CD14-positive monocyte (primary cell): Measurements from ENCODE around the gene ZNF367. TPM values are rescaled to one million over a fixed set of nuclear protein-coding genes. Genes with fewer than 3 reads are reported as not detected.

Experiments used
- DNase-seq, 3 donors: peaks; one replicate each; pipeline ENCODE4 v3.0.0-alpha.2; 2011 to 2022
- H2AFZ ChIP-seq: 2 replicates; pipeline ENCODE4 v1.6.0; 2012; ENCODE audit warnings: mild to moderate bottlenecking, low read depth, low read length, inconsistent platforms; ENCODE audit not compliant: insufficient read depth, poor library complexity, severe bottlenecking
- H3K27ac ChIP-seq, 2 donors: 1 replicate in 1 of 2; 2 replicates in 1 of 2; pipeline ENCODE4 v1.5.1; 2012 to 2013; ENCODE audit warnings: low read length in 2 of 2, control low read depth in 1 of 2, inconsistent platforms in 1 of 2, low read depth in 1 of 2, mild to moderate bottlenecking in 1 of 2
- H3K27me3 ChIP-seq, 2 donors: one replicate each; pipeline versions ENCODE4 v1.6.0 to v1.6.1; 2011 to 2013; ENCODE audit warnings: low read length in 2 of 2; ENCODE audit not compliant: control insufficient read depth in 2 of 2, insufficient read depth in 2 of 2
- H3K36me3 ChIP-seq, 2 donors: replicated peaks in 1 of 2; 1 replicate in 1 of 2; 2 replicates in 1 of 2; pipeline versions ENCODE4 v1.5.1 to v1.6.1; 2012 to 2013; ENCODE audit warnings: low read length in 2 of 2, control low read depth in 1 of 2, inconsistent platforms in 1 of 2, mild to moderate bottlenecking in 1 of 2; ENCODE audit not compliant: insufficient read depth in 2 of 2, control insufficient read depth in 1 of 2
- H3K4me1 ChIP-seq, 2 donors: 1 replicate in 1 of 2; 2 replicates in 1 of 2; pipeline versions ENCODE4 v1.5.1 to v1.6.1; 2012 to 2013; ENCODE audit warnings: low read length in 2 of 2, control low read depth in 1 of 2, inconsistent platforms in 1 of 2, mild to moderate bottlenecking in 1 of 2, moderate library complexity in 1 of 2; ENCODE audit not compliant: insufficient read depth in 2 of 2, control insufficient read depth in 1 of 2
- H3K4me2 ChIP-seq: replicated peaks from 2 replicates; pipeline ENCODE3; 2012; ENCODE audit warnings: low read length, moderate library complexity, mild to moderate bottlenecking; ENCODE audit not compliant: poor library complexity, severe bottlenecking; ENCODE audit errors: extremely low read depth
- H3K4me3 ChIP-seq, 3 experiments: fragments of 200-600 bp in 1 of 3; sonication (generic) in 1 of 3; replicated peaks in 1 of 3; 1 replicate in 2 of 3; 2 replicates in 1 of 3; pipeline ENCODE4 v1.5.1; 2011 to 2013; ENCODE audit warnings: low read length in 3 of 3, mild to moderate bottlenecking in 3 of 3, control low read depth in 2 of 3, low read depth in 2 of 3, inconsistent platforms in 1 of 3, moderate library complexity in 1 of 3
- H3K79me2 ChIP-seq: 2 replicates; pipeline ENCODE4 v1.6.0; 2012; ENCODE audit warnings: mild to moderate bottlenecking, control low read depth, inconsistent platforms, low read length, moderate library complexity; ENCODE audit not compliant: insufficient read depth
- H3K9ac ChIP-seq: 2 replicates; pipeline ENCODE4 v1.6.0; 2017; ENCODE audit warnings: low read length, mild to moderate bottlenecking; ENCODE audit not compliant: insufficient read depth, poor library complexity, severe bottlenecking
- H3K9me3 ChIP-seq, 2 donors: replicated peaks in 1 of 2; 1 replicate in 1 of 2; 2 replicates in 1 of 2; pipeline versions ENCODE4 v1.5.1 to v1.6.1; 2012 to 2013; ENCODE audit warnings: low read length in 2 of 2, control low read depth in 1 of 2; ENCODE audit not compliant: control insufficient read depth in 1 of 2, insufficient read depth in 1 of 2
- H4K20me1 ChIP-seq: 2 replicates; pipeline ENCODE4 v1.6.0; 2012; ENCODE audit warnings: mild to moderate bottlenecking, low read length, control low read depth, moderate library complexity; ENCODE audit not compliant: insufficient read depth
- H3K27ac Mint-ChIP-seq, 7 donors: one replicate each; pipeline ENCODE4 v1.8.0; 2020; ENCODE audit warnings: mild to moderate bottlenecking in 7 of 7, mixed read lengths in 7 of 7, moderate library complexity in 6 of 7, inconsistent platforms in 2 of 7
- H3K27me3 Mint-ChIP-seq, 3 donors: one replicate each; pipeline ENCODE4 v1.8.0; 2021 to 2022; ENCODE audit warnings: low read depth in 3 of 3, mild to moderate bottlenecking in 3 of 3, mixed read lengths in 3 of 3, moderate library complexity in 3 of 3, inconsistent platforms in 1 of 3
- H3K36me3 Mint-ChIP-seq, 2 donors: one replicate each; pipeline ENCODE4 v1.8.0; 2020; ENCODE audit warnings: mixed read lengths in 2 of 2, inconsistent platforms in 1 of 2, mild to moderate bottlenecking in 1 of 2
- H3K4me1 Mint-ChIP-seq: one replicate; pipeline ENCODE4 v1.8.0; 2020; ENCODE audit warnings: mild to moderate bottlenecking, mixed read lengths
- H3K4me3 Mint-ChIP-seq, 2 donors: one replicate each; pipeline ENCODE4 v1.8.0; 2020; ENCODE audit warnings: mild to moderate bottlenecking in 2 of 2, mixed read lengths in 2 of 2, moderate library complexity in 1 of 2
- H3K9me3 Mint-ChIP-seq, 7 donors: one replicate each; pipeline ENCODE4 v1.8.0; 2020 to 2022; ENCODE audit warnings: mixed read lengths in 7 of 7, mild to moderate bottlenecking in 6 of 7, moderate library complexity in 6 of 7, inconsistent platforms in 2 of 7
- WGBS: methylation state at CpG from one replicate; pipeline ENCODE4 v1.1.5; 2013; ENCODE audit warnings: missing lambda C conversion rate; ENCODE audit not compliant: insufficient coverage; 5-methylcytosine and 5-hydroxymethylcytosine counted together
- intact Hi-C, 2 donors: fragments of 100-400 bp; cut with micrococcal nuclease; formaldehyde crosslinking; loops; one replicate each; pipeline versions ENCODE4 v1.15.0 to v1.15.1; 2023
- polyA plus RNA-seq, 3 donors: library from polyadenylated mRNA; depleted of rRNA in 1 of 3; unstranded in 2 of 3; stranded (reverse) in 1 of 3; fragments of 300-500 nt in 2 of 3; fragments of >200 nt in 1 of 3; fragmentation: Illumina TruSeq in 2 of 3; gene quantifications; 1 replicate in 2 of 3; 2 replicates in 1 of 3; pipeline ENCODE4 v1.2.3, GENCODE V29; 2012 to 2021
- TF ChIP-seq, protein P1 (sequence below): fragments of 200-600 bp; IDR thresholded peaks from one replicate; pipeline ENCODE4 v1.8.0; 2022; ENCODE audit warnings: antibody characterized with exemption, mild to moderate bottlenecking

ZNF367 gene
- polyA plus RNA-seq, 3 donors: 0.08 to 0.21 TPM; not detected in 1

GRCh38 chr9:96408409-96409280 lies 9.5 kb downstream of the ZNF367 start:
- intact Hi-C loops: no loop called here
- Histone ChIP-seq H3K27me3 (no peaks in the 10 kb centered on the region), H3K9me3 (no peaks in the 10 kb centered on the region), H3K9ac (no peak overlapping the region), H2AFZ (peak overlapping the region; percentile 63), H3K4me3 (no peak overlapping the region), H3K4me1 (peaks cover 11 to 14% of the 10 kb centered on the region in 2 donors), H3K36me3 (no peaks in the 10 kb centered on the region), H3K27ac (peak overlapping the region in 1 of 2 donors; percentile 56), H3K79me2 (peaks cover 95% of the 10 kb centered on the region), H4K20me1 (no peaks in the 10 kb centered on the region), H3K4me2 (peak overlapping the region; percentile 6)
- Mint-ChIP-seq H3K36me3 (no peaks in the 10 kb centered on the region), H3K9me3 (no peaks in the 10 kb centered on the region), H3K4me1 (peaks cover 30% of the 10 kb centered on the region), H3K27ac (peak overlapping the region in 6 of 7 donors; percentile 51 to 91 (median 74)), H3K27me3 (peaks cover 0 to 2% (median 1%) of the 10 kb centered on the region in 3 donors), H3K4me3 (no peak overlapping the region)
- DNase-seq: no peak
- TF ChIP-seq, protein P1, sequence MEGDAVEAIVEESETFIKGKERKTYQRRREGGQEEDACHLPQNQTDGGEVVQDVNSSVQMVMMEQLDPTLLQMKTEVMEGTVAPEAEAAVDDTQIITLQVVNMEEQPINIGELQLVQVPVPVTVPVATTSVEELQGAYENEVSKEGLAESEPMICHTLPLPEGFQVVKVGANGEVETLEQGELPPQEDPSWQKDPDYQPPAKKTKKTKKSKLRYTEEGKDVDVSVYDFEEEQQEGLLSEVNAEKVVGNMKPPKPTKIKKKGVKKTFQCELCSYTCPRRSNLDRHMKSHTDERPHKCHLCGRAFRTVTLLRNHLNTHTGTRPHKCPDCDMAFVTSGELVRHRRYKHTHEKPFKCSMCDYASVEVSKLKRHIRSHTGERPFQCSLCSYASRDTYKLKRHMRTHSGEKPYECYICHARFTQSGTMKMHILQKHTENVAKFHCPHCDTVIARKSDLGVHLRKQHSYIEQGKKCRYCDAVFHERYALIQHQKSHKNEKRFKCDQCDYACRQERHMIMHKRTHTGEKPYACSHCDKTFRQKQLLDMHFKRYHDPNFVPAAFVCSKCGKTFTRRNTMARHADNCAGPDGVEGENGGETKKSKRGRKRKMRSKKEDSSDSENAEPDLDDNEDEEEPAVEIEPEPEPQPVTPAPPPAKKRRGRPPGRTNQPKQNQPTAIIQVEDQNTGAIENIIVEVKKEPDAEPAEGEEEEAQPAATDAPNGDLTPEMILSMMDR: no peak
- WGBS: 60% methylated on average over 6 of the region's 9 CpGs

DNA sequence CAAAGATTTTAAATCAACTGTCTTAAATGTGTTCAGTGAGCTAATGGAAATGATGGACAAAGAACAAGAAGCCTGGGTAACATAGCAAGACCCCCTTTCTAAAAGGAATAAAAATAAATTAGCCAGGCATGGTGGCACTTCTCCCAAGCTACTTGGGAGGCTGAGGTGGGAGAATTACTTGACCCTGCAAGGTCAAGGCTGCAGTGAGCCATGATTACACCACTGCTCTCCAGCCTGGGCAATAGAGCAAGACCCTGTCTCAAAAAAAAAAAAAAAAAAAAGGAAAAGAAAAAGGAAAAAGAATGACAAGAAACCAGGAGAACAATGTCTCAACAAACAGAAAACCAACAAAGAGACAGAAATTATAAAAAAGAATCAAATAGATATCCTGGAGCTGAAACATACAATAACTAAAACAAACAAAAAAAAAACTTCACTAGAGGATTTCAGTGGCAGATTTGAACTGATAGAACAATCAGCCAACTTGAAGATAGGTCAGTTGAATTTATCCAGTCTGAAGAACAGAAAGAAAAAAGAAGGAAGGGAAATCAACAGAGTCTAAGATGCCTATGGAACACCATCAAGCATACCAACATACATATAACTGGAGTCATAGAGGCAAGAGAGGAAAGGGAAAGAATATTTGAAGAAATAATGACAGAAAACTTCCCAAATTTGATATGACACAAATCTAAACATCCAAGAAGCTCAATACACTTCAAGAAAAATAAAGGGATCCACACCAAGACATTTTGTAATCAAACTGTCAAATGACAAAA lies 17.8 kb downstream of the ZNF367 start:
- Histone ChIP-seq H3K27me3 (no peaks in the 10 kb centered on the region), H3K4me1 (no peaks in the 10 kb centered on the region), H3K4me2 (no peak overlapping the region), H3K36me3 (no peaks in the 10 kb centered on the region), H3K9ac (no peak overlapping the region), H2AFZ (no peak overlapping the region), H3K27ac (no peak overlapping the region), H3K9me3 (peaks cover 0 to 4% of the 10 kb centered on the region in 2 donors), H4K20me1 (no peaks in the 10 kb centered on the region), H3K79me2 (peaks cover 84% of the 10 kb centered on the region), H3K4me3 (no peak overlapping the region)
- peaks cover 2 to 13% (median 8%) of the 10 kb centered on the region in 7 donors for H3K9me3 Mint-ChIP-seq
- TF ChIP-seq, protein P1: no peak
- intact Hi-C loops: no loop called here
- H3K27me3 Mint-ChIP-seq: peaks cover 0 to 2% (median 1%) of the 10 kb centered on the region in 3 donors
- H3K36me3 Mint-ChIP-seq: peaks cover 0 to 5% of the 10 kb centered on the region in 2 donors
- H3K4me1 Mint-ChIP-seq: peaks cover 6% of the 10 kb centered on the region
- no peak overlapping the region for H3K4me3 Mint-ChIP-seq
- no peak for DNase-seq
- H3K27ac Mint-ChIP-seq: peak overlapping the region in 3 of 7 donors; percentile 4 to 27 (median 9)
